Hematopoietic multipotent progenitor cell treated with erythropoietin and hydrocortisone succinate and interleukin-3 and kit ligand, for 17 days (in vitro differentiated cells): ENCODE data around the gene ASAP2.

ENCODE experiments used
- DNase-seq: peaks from one replicate; pipeline ENCODE4 v3.0.0-alpha.2; 2015; ENCODE audit warnings: low spot score

ASAP2 gene

GRCh38 chr2:9297156-9297555 is 90.5 kb downstream of the ASAP2 start:
- no peak for DNase-seq

- DNase-seq: no peak
Measured at GRCh38 chr2:9297807-9298206, 91.2 kb downstream of the ASAP2 start.

GRCh38 chr2:9298583-9298982 is 92.0 kb downstream of the ASAP2 start:
- DNase-seq: no peak

- DNase-seq: no peak
Measured at GRCh38 chr2:9299161-9300100, 92.8 kb downstream of the ASAP2 start.

GRCh38 chr2:9300214-9300613 is 93.6 kb downstream of the ASAP2 start:
- no peak for DNase-seq

- no peak for DNase-seq
Measured at GRCh38 chr2:9300829-9301453, 94.3 kb downstream of the ASAP2 start.

- DNase-seq: no peak
Measured at GRCh38 chr2:9302755-9303154, 96.1 kb downstream of the ASAP2 start.

GRCh38 chr2:9303528-9304225 is 97.1 kb downstream of the ASAP2 start:
- DNase-seq: no peak

GRCh38 chr2:9306911-9307310 is 100.3 kb downstream of the ASAP2 start:
- DNase-seq: no peak

- DNase-seq: no peak
Measured at GRCh38 chr2:9307535-9307934, 100.9 kb downstream of the ASAP2 start.

GRCh38 chr2:9308186-9308955 is 101.8 kb downstream of the ASAP2 start:
- no peak for DNase-seq

- no peak for DNase-seq
Measured at GRCh38 chr2:9309147-9309546, 102.5 kb downstream of the ASAP2 start.

- DNase-seq: no peak
Measured at GRCh38 chr2:9310377-9310776, 103.8 kb downstream of the ASAP2 start.

- DNase-seq: no peak
Measured at GRCh38 chr2:9310798-9311197, 104.2 kb downstream of the ASAP2 start.

GRCh38 chr2:9311488-9311887 is 104.9 kb downstream of the ASAP2 start:
- no peak for DNase-seq

GRCh38 chr2:9312591-9312990 is 106.0 kb downstream of the ASAP2 start:
- no peak for DNase-seq

- DNase-seq: no peak
Measured at GRCh38 chr2:9313443-9313842, 106.8 kb downstream of the ASAP2 start.

GRCh38 chr2:9315280-9315847 is 108.8 kb downstream of the ASAP2 start:
- no peak for DNase-seq

GRCh38 chr2:9317559-9317958 is 110.9 kb downstream of the ASAP2 start:
- DNase-seq: no peak

- DNase-seq: no peak
Measured at GRCh38 chr2:9318461-9319337, 112.1 kb downstream of the ASAP2 start.

- no peak for DNase-seq
Measured at GRCh38 chr2:9319338-9319715, 112.7 kb downstream of the ASAP2 start.
